ENCODE measurements around the gene KLHL41. TPM values are rescaled to one million over a fixed set of nuclear protein-coding genes. Genes with fewer than 3 reads are reported as not detected.
"Not testable (repeated sequence)": the region's sequence is repeated elsewhere in the genome, so short reads cannot be mapped to it uniquely, and the experiment has no call there.

Gene KLHL41
- total and polyA plus RNA-seq, 5 experiments from 2014 or later = 0.09 TPM; not detected in 4

DNA sequence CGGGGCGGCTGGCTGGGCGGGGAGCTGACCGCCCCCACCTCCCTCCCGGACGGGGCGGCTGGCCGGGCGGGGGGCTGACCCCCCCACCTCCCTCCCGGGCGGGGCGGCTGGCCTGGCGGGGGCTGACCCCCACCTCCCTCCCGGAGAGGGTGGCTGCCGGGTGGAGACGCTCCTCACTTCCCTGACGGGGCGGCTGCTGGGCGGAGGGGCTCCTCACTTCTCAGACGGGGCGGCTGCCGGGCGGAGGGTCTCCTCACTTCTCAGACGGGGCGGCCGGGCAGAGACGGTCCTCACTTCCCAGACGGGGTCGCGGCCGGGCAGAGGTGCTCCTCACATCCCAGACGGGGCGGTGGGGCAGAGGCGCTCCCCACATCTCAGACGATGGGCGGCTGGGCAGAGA, 65.8 kb downstream of the KLHL41 start:
- peaks cover 6 to 20% (median 16%) of the 10 kb centered on the region in 4 donors for H3K4me1 Mint-ChIP-seq
- H3K9me3 Mint-ChIP-seq, ATAC-seq, H3K27ac Mint-ChIP-seq, H3K36me3 Mint-ChIP-seq, H3K4me3 Mint-ChIP-seq, DNase-seq, POLR2A ChIA-PET, H3K27me3 Mint-ChIP-seq: not testable (repeated sequence)

Other genes starting within 250 kb of the KLHL41 start
- gene LRP2, start 147.2 kb upstream of the KLHL41 start, total RNA-seq = not detected
- not detected for gene LRP2, start 147.2 kb upstream of the KLHL41 start, polyA plus RNA-seq
- 1 to 10 TPM; 2.4 to 4.1 TPM for gene BBS5, start 30.2 kb upstream of the KLHL41 start, total RNA-seq
- gene BBS5, start 30.2 kb upstream of the KLHL41 start, polyA plus RNA-seq = 1 to 10 TPM; 1.0 to 1.4 (median 1.3) TPM
- gene FASTKD1, start 64.2 kb downstream of the KLHL41 start, total RNA-seq = 10 to 100 TPM; 25.3 to 26.8 TPM
- gene FASTKD1, start 64.2 kb downstream of the KLHL41 start, polyA plus RNA-seq = 10 to 100 TPM; 10.8 to 17.3 (median 16.5) TPM
- 10 to 100 TPM; 82.7 to 86.0 TPM for gene PPIG, start 74.6 kb downstream of the KLHL41 start, total RNA-seq
- gene PPIG, start 74.6 kb downstream of the KLHL41 start, polyA plus RNA-seq = 10 to 100 TPM; 63.4 to 88.2 (median 70.9) TPM
- gene CFAP210, start 184.7 kb downstream of the KLHL41 start, total RNA-seq = not detected
- not detected for gene CFAP210, start 184.7 kb downstream of the KLHL41 start, polyA plus RNA-seq
- gene PHOSPHO2, start 184.8 kb downstream of the KLHL41 start, total RNA-seq = 1 to 10 TPM; 7.7 to 8.2 TPM
- 1 to 10 TPM; 5.5 to 8.8 (median 6.3) TPM for gene PHOSPHO2, start 184.8 kb downstream of the KLHL41 start, polyA plus RNA-seq
- 1 to 10 TPM; 2.4 to 2.6 TPM for gene KLHL23, start 224.1 kb downstream of the KLHL41 start, total RNA-seq
- 1 to 10 TPM; 1.3 to 2.6 (median 2.1) TPM for gene KLHL23, start 224.1 kb downstream of the KLHL41 start, polyA plus RNA-seq